AG09309 (cell line): ENCODE data around the gene GPR161.

Source experiments
- DNase-seq: peaks from one replicate; pipeline ENCODE4 v3.0.0-alpha.2; 2010; ENCODE audit warnings: low read depth
- H3K4me3 ChIP-seq: 2 replicates; pipeline ENCODE4 v1.5.1; 2011; ENCODE audit warnings: mild to moderate bottlenecking, low read depth, low read length, moderate library complexity; ENCODE audit not compliant: control insufficient read depth
- CTCF ChIP-seq: IDR thresholded peaks from 2 replicates; pipeline ENCODE4 v1.5.1; 2011; ENCODE audit warnings: mild to moderate bottlenecking, low read depth, low read length, inconsistent platforms; ENCODE audit not compliant: insufficient read depth, control insufficient read depth; ENCODE audit errors: missing control alignments

Gene GPR161

GRCh38 chr1:168053681-168054080 is 83.0 kb downstream of the GPR161 start:
- no peak for TF ChIP-seq CTCF
- no peak overlapping the region for H3K4me3 ChIP-seq
- no peak for DNase-seq

GRCh38 chr1:168050880-168051279 is 85.8 kb downstream of the GPR161 start:
- no peak for TF ChIP-seq CTCF
- no peak for DNase-seq
- no peak overlapping the region for H3K4me3 ChIP-seq

DNA sequence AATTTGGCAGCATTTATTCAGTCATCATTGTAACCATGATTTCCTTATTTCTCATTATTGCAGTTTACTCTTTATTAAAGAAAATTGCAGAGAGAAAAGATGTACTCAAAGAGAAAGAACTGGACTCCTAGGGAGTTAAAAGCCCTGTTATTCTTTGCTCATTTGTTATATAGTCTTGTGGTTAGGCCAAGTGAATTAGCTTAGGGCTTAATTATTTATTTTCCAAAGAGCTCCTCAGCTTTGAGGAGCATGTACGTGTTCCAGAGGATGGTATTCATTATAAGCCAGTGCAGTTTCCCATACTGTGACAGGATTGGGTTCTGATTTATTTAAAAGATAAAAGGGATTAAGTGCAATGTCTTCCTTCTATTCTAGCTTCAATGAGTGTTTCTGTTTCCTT is 86.4 kb downstream of the GPR161 start:
- no peak overlapping the region for H3K4me3 ChIP-seq
- DNase-seq = no peak
- no peak for TF ChIP-seq CTCF

GRCh38 chr1:168045311-168045710 is 91.4 kb downstream of the GPR161 start:
- TF ChIP-seq CTCF = no peak
- H3K4me3 ChIP-seq = no peak overlapping the region
- DNase-seq = no peak

DNA sequence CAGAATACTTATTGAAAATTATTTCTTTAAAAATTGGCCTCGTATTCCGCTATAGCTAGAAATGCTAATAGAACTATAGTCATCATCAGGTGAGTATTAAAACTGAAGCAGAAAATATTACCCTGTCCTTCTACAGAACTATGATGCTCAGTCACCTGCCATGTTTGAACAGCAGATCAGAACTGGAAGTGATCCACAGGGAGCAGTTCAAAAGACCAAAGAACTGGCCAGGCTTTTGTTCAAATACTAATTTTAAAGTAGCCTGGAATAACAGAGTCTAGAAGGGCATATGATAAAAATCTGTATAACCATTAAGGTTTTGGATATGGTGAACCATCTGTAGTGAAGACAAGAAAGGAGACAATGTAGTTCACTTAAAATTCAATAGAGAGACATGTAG is 94.4 kb downstream of the GPR161 start:
- H3K4me3 ChIP-seq = no peak overlapping the region
- no peak for TF ChIP-seq CTCF
- DNase-seq = no peak

GRCh38 chr1:168035345-168035744 is 101.4 kb downstream of the GPR161 start:
- H3K4me3 ChIP-seq = no peak overlapping the region
- no peak for DNase-seq
- TF ChIP-seq CTCF = no peak

GRCh38 chr1:168032029-168032428 is 104.7 kb downstream of the GPR161 start:
- no peak overlapping the region for H3K4me3 ChIP-seq
- DNase-seq = no peak
- no peak for TF ChIP-seq CTCF
